NCI-H146 treated with DMSO at 0.1 percent for 48 hours (cell line): ENCODE results near the gene ATG16L1.

ENCODE experiments used
- DNase-seq: peaks from one replicate; lab custom pipeline; 2025; ENCODE audit not compliant: unreplicated experiment; lab: John Stamatoyannopoulos, UW

ATG16L1 gene

GRCh38 chr2:233226511-233227031 lies 24.9 kb upstream of the ATG16L1 start:
- no peak for DNase-seq

GRCh38 chr2:233227346-233227978 lies 24.0 kb upstream of the ATG16L1 start:
- DNase-seq, result no peak

GRCh38 chr2:233228376-233228775 lies 23.1 kb upstream of the ATG16L1 start:
- no peak for DNase-seq

GRCh38 chr2:233233618-233234230 lies 17.7 kb upstream of the ATG16L1 start:
- DNase-seq, result no peak

- DNase-seq, result no peak
Observed at GRCh38 chr2:233234264-233234663, 17.2 kb upstream of the ATG16L1 start.

GRCh38 chr2:233234996-233235395 lies 16.5 kb upstream of the ATG16L1 start:
- DNase-seq, result no peak

GRCh38 chr2:233235977-233236376 lies 15.5 kb upstream of the ATG16L1 start:
- no peak for DNase-seq

GRCh38 chr2:233236820-233237589 lies 14.5 kb upstream of the ATG16L1 start:
- no peak for DNase-seq

- no peak for DNase-seq
Observed at GRCh38 chr2:233240897-233241296, 10.6 kb upstream of the ATG16L1 start.

- no peak for DNase-seq
Observed at GRCh38 chr2:233241803-233242202, 9.7 kb upstream of the ATG16L1 start.

- DNase-seq, result no peak
Observed at GRCh38 chr2:233242231-233242927, 9.1 kb upstream of the ATG16L1 start.

- DNase-seq, result no peak
Observed at GRCh38 chr2:233243348-233243747, 8.1 kb upstream of the ATG16L1 start.

- DNase-seq, result no peak
Observed at GRCh38 chr2:233244818-233245217, 6.7 kb upstream of the ATG16L1 start.

GRCh38 chr2:233245406-233245805 lies 6.1 kb upstream of the ATG16L1 start:
- no peak for DNase-seq

- DNase-seq, result no peak
Observed at GRCh38 chr2:233247116-233247515, 4.4 kb upstream of the ATG16L1 start.

GRCh38 chr2:233247744-233248143 lies 3.7 kb upstream of the ATG16L1 start:
- no peak for DNase-seq

- no peak for DNase-seq
Observed at GRCh38 chr2:233248999-233249398, 2.5 kb upstream of the ATG16L1 start.

- no peak for DNase-seq
Observed at GRCh38 chr2:233250568-233250967, 905 bp upstream of the ATG16L1 start.

- DNase-seq, result no peak
Observed at GRCh38 chr2:233250985-233251305, 528 bp upstream of the ATG16L1 start.

- no peak for DNase-seq
Observed at GRCh38 chr2:233252227-233252626, 754 bp downstream of the ATG16L1 start.

GRCh38 chr2:233255151-233255550 lies 3.7 kb downstream of the ATG16L1 start:
- no peak for DNase-seq

- DNase-seq, result no peak
Observed at GRCh38 chr2:233256048-233256447, 4.6 kb downstream of the ATG16L1 start.
